Bone marrow (tissue), 2 donors: ENCODE measurements around the gene LRRC63.

Experiments
- DNase-seq, 2 donors: peaks; one replicate each; lab custom pipeline; 2025; lab: John Stamatoyannopoulos, UW

The LRRC63 gene

GRCh38 chr13:46310066-46310465 is 98.3 kb downstream of the LRRC63 start:
- no peak for DNase-seq

DNA sequence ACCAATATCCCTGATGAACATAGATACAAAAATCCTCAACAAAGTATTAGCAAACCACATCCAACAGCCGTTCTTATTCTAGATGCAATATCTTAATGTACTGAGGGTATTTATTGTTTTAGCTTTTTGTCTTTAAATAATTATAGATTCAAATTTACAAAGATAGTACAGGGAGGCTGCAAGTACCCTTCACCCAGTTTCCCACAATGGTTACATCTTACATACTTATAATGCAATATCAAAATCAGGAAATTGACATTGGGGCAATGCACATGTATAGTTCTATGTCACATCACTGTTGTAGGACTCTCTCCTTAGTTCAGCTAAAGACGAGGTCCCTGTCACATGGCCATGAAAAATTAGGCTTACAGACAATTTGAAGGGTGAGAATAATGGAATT is 99.5 kb downstream of the LRRC63 start:
- DNase-seq, result no peak

GRCh38 chr13:46313024-46313423 is 101.3 kb downstream of the LRRC63 start:
- DNase-seq, result no peak

DNA sequence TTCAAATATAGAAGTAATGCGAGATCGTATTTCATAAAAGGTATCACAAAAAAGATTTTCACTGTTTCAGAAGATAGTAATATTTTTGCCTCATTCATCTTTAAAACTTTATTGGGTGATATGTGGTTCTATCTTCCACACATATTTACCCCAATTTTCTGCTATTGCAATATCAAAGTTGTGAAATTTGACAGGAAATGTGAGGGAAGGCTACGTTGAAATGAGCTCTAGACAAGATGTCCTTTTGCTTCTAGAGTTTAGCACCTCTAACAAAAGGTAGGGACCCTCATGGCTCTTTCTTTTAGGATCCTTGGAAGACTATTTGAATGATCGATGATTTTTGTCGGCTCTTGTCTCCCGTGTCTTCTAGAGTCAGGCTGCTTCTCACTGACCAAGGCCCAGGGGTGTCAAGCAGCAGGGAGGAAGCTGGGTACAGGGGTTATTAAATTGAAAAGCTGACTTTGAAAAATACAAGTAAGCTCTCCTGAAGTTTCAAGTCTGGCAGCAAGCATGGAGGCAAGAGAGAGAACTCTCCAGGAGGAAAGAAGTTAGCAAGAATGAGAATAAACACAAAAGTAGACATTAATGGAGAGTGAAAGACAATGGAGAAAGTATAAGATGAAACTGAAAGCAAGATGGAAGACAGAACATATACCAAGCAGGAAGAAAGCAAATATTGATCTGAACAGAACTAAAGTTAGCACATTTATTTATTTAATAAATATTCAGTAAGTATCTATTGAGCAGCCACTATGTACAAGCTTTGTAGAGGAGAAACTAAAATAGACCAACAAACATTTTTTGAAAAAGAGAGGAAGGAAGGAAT is 101.9 kb downstream of the LRRC63 start:
- DNase-seq, result no peak

DNA sequence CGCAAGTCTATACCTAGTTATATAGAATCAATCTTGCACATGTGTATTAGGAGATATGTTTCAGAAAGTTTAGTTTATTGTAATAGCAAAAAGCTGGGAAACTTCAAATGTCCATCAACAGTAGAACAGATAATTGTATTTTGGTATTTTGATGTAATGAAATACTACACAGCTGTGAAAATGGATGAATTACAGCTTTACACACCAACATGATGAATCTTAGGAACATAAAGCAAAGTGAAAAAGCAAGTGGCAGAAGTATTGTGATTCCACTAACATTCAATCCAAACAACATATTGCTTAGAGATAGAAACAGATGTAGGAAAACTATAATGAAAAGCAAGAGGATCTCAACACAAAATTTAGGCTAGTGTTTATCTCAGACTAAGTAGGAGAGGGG is 102.9 kb downstream of the LRRC63 start:
- no peak for DNase-seq

- no peak for DNase-seq
Observed at GRCh38 chr13:46315036-46315435, 103.3 kb downstream of the LRRC63 start.

DNA sequence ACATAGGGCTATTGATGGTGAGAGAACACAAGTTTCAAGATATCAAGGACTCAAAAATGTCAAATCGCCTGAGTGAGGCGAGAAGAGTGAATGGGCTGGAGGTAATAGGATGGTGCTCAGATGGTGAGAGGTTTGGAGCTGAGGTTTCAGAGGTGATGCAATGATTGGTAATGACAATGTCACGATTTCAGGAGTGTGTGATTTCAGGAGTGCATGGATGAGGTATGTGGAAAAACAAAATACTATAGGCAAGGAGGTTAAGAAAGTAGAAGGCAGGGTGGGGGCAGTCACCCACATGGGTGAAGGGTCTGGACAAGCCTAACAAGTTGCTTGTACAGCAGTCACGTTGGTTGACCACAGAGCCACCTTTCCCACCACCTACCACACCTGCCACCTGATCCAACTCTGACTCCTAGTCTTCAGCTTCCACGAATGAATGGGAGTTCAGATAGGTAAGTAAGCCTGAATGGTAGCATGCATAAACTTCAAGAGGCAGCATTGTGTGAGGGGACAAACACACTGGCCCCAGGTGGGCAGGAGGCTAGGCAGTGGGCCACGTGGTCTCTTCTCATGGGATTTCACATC is 103.9 kb downstream of the LRRC63 start:
- DNase-seq, result no peak

DNA sequence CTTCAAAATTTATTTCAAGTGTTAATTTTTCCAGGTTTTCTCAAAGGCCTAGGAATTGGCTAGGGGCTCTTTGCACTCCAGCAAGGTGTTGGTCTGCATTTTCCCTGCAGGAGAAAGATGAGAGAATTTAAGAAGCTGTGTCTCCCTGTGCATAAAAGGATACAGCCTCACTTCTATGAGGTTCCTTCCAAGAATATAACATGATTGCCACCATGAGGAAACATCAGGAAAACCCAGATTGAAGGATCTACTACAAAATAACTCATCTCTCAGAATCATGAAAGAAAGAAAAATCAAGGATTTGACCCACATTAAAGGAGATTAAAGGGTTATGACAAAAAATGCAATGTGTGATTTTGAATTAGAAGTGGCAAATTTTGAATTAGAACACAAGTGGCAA is 105.4 kb downstream of the LRRC63 start:
- DNase-seq, result no peak

- no peak for DNase-seq
Observed at GRCh38 chr13:46318986-46319385, 107.3 kb downstream of the LRRC63 start.

- no peak for DNase-seq
Observed at GRCh38 chr13:46320406-46320805, 108.7 kb downstream of the LRRC63 start.

GRCh38 chr13:46320821-46321220 is 109.1 kb downstream of the LRRC63 start:
- DNase-seq, result no peak

- DNase-seq, result peak in 1 of 2 donors; percentile 51
Observed at GRCh38 chr13:46321494-46322225, 109.9 kb downstream of the LRRC63 start.

DNA sequence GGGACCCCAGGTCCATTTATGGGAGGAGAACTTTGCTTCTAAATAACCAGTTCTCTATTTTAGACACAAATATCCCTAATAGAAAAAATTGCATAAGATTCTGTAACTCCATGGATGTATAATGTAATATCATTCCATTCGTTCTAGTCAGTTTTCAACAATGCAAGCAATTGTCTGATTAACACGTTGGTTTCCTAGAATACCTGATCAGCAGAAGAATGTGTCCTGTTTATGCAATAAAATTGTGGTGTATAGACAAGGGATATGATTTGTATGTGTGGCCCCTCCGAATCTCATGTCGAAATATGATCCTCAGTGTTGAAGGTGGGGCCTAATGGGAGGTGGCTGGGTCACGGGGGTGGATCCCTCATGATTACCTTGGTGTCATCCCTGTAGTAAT is 113.2 kb downstream of the LRRC63 start:
- no peak for DNase-seq
